ENCODE measurements around the gene ANKFY1. TPM values are rescaled to one million over a fixed set of nuclear protein-coding genes. Genes with fewer than 3 reads are reported as not detected.
"Not testable (repeated sequence)": the region's sequence is repeated elsewhere in the genome, so short reads cannot be mapped to it uniquely, and the experiment has no call there.

Gene ANKFY1
- total RNA-seq, 1 donor from 2014 or later: 26.6 TPM

GRCh38 chr17:4261452-4261851 lies 2.3 kb downstream of the ANKFY1 start:
- Histone ChIP-seq H3K27ac (ENCODE audit: low read depth, low read length) (no peak overlapping the region), H3K27me3 (ENCODE audit: control insufficient read depth in 3 of 3, insufficient read depth in 3 of 3, low read length in 3 of 3) (no peaks in the 10 kb centered on the region), H3K36me3 (ENCODE audit: control insufficient read depth in 3 of 3, insufficient read depth in 3 of 3, low read length in 3 of 3) (peaks cover 0 to 7% (median 6%) of the 10 kb centered on the region in 3 donors), H3K4me1 (ENCODE audit: control insufficient read depth in 3 of 3, insufficient read depth in 3 of 3, low read length in 3 of 3) (peaks cover 19 to 23% (median 19%) of the 10 kb centered on the region in 3 donors), H3K4me3 (ENCODE audit: low read length in 3 of 3) (no peak overlapping the region), H3K9ac (ENCODE audit: low read depth in 1 of 3, low read length in 3 of 3) (no peak overlapping the region), H3K9me3 (ENCODE audit: control insufficient read depth in 3 of 3, low read length in 3 of 3) (peaks cover 2 to 6% (median 3%) of the 10 kb centered on the region in 3 donors)

DNA sequence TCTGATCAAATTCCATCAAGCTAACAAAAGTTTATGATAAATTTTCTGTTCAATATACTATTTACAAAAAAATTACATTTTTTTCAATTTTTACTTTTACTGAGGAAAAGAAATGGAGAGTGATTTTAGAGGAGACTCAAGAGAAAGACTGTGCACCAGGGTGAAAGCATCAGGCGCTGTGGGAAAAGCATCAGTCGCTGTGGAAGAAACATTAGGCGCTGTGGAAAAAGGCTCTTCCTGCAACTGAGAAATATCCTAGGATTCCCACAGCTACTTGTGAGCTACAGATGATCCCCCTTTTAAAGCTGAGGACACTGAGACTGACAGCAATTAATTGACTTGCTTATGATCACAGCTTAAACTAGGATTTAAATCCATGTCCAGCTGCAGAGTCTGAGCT lies 4.9 kb downstream of the ANKFY1 start:
- Histone ChIP-seq H3K27me3 (ENCODE audit: control insufficient read depth in 3 of 3, insufficient read depth in 3 of 3, low read length in 3 of 3) (no peaks in the 10 kb centered on the region), H3K27ac (ENCODE audit: low read depth, low read length) (no peak overlapping the region), H3K4me3 (ENCODE audit: low read length in 3 of 3) (no peak overlapping the region), H3K9ac (ENCODE audit: low read depth in 1 of 3, low read length in 3 of 3) (no peak overlapping the region), H3K36me3 (ENCODE audit: control insufficient read depth in 3 of 3, insufficient read depth in 3 of 3, low read length in 3 of 3) (peaks cover 0 to 7% (median 6%) of the 10 kb centered on the region in 3 donors), H3K9me3 (ENCODE audit: control insufficient read depth in 3 of 3, low read length in 3 of 3) (peaks cover 2 to 6% (median 3%) of the 10 kb centered on the region in 3 donors), H3K4me1 (ENCODE audit: control insufficient read depth in 3 of 3, insufficient read depth in 3 of 3, low read length in 3 of 3) (peaks cover 11 to 14% (median 12%) of the 10 kb centered on the region in 3 donors)

- Histone ChIP-seq H3K27ac (ENCODE audit: low read depth, low read length) (no peak overlapping the region), H3K9me3 (ENCODE audit: control insufficient read depth in 3 of 3, low read length in 3 of 3) (peaks cover 2 to 6% (median 3%) of the 10 kb centered on the region in 3 donors), H3K27me3 (ENCODE audit: control insufficient read depth in 3 of 3, insufficient read depth in 3 of 3, low read length in 3 of 3) (no peaks in the 10 kb centered on the region), H3K36me3 (ENCODE audit: control insufficient read depth in 3 of 3, insufficient read depth in 3 of 3, low read length in 3 of 3) (peaks cover 0 to 7% (median 6%) of the 10 kb centered on the region in 3 donors), H3K9ac (ENCODE audit: low read depth in 1 of 3, low read length in 3 of 3) (no peak overlapping the region), H3K4me3 (ENCODE audit: low read length in 3 of 3) (no peak overlapping the region), H3K4me1 (ENCODE audit: control insufficient read depth in 3 of 3, insufficient read depth in 3 of 3, low read length in 3 of 3) (peaks cover 0 to under 1% (median 0%) of the 10 kb centered on the region in 3 donors)
Observed at GRCh38 chr17:4256952-4257351, 6.8 kb downstream of the ANKFY1 start.

GRCh38 chr17:4255271-4255670 lies 8.5 kb downstream of the ANKFY1 start:
- H3K4me3 ChIP-seq (ENCODE audit: low read length in 3 of 3); H3K9ac ChIP-seq (ENCODE audit: low read depth in 1 of 3, low read length in 3 of 3); H3K9me3 ChIP-seq (ENCODE audit: control insufficient read depth in 3 of 3, low read length in 3 of 3); H3K36me3 ChIP-seq (ENCODE audit: control insufficient read depth in 3 of 3, insufficient read depth in 3 of 3, low read length in 3 of 3); H3K27me3 ChIP-seq (ENCODE audit: control insufficient read depth in 3 of 3, insufficient read depth in 3 of 3, low read length in 3 of 3); H3K27ac ChIP-seq (ENCODE audit: low read depth, low read length); H3K4me1 ChIP-seq (ENCODE audit: control insufficient read depth in 3 of 3, insufficient read depth in 3 of 3, low read length in 3 of 3): not testable (repeated sequence)

DNA sequence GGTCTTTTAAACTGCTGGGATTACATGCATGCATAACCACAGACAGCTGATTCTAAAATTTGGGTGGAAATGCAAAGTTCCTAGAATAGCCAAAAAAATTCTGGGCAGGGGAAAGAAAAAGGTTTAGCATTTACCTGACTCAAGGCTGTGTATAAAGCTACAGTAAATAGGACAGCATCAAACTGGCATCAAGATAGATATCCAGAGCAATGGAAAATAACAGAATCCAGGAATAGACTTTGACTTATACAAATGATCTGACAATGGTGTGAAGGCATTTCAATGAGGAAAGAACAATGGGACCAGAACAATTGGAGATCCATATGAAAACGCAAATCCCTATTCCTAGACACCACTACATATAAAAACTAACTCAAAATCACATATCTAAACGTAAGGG lies 12.9 kb downstream of the ANKFY1 start:
- Histone ChIP-seq H3K27ac (ENCODE audit: low read depth, low read length) (no peak overlapping the region), H3K4me3 (ENCODE audit: low read length in 3 of 3) (no peak overlapping the region), H3K9ac (ENCODE audit: low read depth in 1 of 3, low read length in 3 of 3) (no peak overlapping the region), H3K4me1 (ENCODE audit: control insufficient read depth in 3 of 3, insufficient read depth in 3 of 3, low read length in 3 of 3) (peaks cover 23 to 35% (median 31%) of the 10 kb centered on the region in 3 donors), H3K9me3 (ENCODE audit: control insufficient read depth in 3 of 3, low read length in 3 of 3) (no peaks in the 10 kb centered on the region), H3K36me3 (ENCODE audit: control insufficient read depth in 3 of 3, insufficient read depth in 3 of 3, low read length in 3 of 3) (peaks cover 0 to 5% (median 4%) of the 10 kb centered on the region in 3 donors), H3K27me3 (ENCODE audit: control insufficient read depth in 3 of 3, insufficient read depth in 3 of 3, low read length in 3 of 3) (no peaks in the 10 kb centered on the region)

GRCh38 chr17:4249452-4250029 lies 14.2 kb downstream of the ANKFY1 start:
- H3K9ac ChIP-seq (ENCODE audit: low read depth in 1 of 3, low read length in 3 of 3): no peak overlapping the region
- peaks cover 23 to 35% (median 31%) of the 10 kb centered on the region in 3 donors for H3K4me1 ChIP-seq (ENCODE audit: control insufficient read depth in 3 of 3, insufficient read depth in 3 of 3, low read length in 3 of 3)
- peaks cover 0 to 5% (median 4%) of the 10 kb centered on the region in 3 donors for H3K36me3 ChIP-seq (ENCODE audit: control insufficient read depth in 3 of 3, insufficient read depth in 3 of 3, low read length in 3 of 3)
- H3K27ac ChIP-seq (ENCODE audit: low read depth, low read length): no peak overlapping the region
- H3K27me3 ChIP-seq (ENCODE audit: control insufficient read depth in 3 of 3, insufficient read depth in 3 of 3, low read length in 3 of 3): no peaks in the 10 kb centered on the region
- H3K9me3 ChIP-seq (ENCODE audit: control insufficient read depth in 3 of 3, low read length in 3 of 3): no peaks in the 10 kb centered on the region
- no peak overlapping the region for H3K4me3 ChIP-seq (ENCODE audit: low read length in 3 of 3)

DNA sequence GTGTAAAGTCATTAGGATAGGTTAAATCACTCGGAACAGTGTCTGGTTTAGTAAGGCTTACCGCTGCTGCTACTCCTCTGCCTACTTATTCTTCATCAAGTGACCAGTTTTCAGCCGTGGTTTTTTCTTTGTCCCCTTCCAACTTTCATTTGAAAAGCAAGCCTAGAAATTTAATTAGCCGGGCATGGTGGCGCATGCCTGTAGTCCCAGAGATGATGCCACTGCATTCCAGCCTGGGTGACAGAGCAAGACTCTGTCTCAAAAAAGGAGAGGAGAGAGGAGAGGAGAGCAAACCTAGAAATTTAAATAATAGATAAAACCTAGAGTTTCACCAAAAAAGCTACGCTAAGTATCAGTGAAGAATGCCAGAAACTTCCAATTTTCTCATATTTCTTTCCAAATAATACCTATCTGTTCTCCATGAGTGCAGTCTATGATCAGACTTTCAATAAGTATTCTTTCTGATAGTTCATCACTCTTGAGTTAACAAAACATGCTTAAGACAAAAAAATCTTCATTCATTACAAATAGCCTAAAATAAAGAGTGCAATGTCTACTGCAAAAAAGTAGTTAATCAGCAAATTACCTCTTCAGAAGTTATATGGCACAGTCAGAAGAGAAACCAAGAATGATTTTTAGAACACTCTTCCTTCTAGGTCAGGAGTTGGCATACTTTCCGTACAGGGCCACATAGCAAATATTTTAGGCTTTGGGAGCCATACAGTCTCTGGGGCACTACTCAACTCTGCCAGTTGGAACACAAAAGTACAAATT lies 15.1 kb downstream of the ANKFY1 start:
- Histone ChIP-seq H3K9ac (ENCODE audit: low read depth in 1 of 3, low read length in 3 of 3) (peak overlapping the region in 2 of 3 donors; percentile 7 to 16), H3K27ac (ENCODE audit: low read depth, low read length) (no peak overlapping the region), H3K4me3 (ENCODE audit: low read length in 3 of 3) (no peak overlapping the region), H3K9me3 (ENCODE audit: control insufficient read depth in 3 of 3, low read length in 3 of 3) (no peaks in the 10 kb centered on the region), H3K4me1 (ENCODE audit: control insufficient read depth in 3 of 3, insufficient read depth in 3 of 3, low read length in 3 of 3) (peaks cover 23 to 35% (median 31%) of the 10 kb centered on the region in 3 donors), H3K36me3 (ENCODE audit: control insufficient read depth in 3 of 3, insufficient read depth in 3 of 3, low read length in 3 of 3) (peaks cover 0 to 5% (median 4%) of the 10 kb centered on the region in 3 donors), H3K27me3 (ENCODE audit: control insufficient read depth in 3 of 3, insufficient read depth in 3 of 3, low read length in 3 of 3) (no peaks in the 10 kb centered on the region)

DNA sequence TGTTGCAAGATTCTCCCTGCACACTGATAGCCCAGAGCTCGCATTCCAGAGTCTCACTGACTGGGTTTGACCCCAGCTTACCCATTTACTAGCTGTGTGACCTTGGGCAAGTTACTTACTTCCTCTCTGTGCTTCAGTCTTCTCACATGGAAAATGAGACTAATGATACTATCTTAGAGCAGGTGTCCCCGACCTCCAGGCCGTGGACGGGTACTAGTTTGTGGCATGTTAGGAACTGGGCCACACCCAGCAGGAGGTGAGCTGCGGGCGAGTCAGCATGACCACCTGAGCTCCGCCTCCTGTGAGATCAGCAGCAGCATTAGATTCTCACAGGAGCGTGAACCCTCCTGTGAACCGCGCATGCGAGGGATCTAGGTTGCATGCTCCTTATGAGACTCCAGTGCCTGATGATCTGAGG lies 15.8 kb downstream of the ANKFY1 start:
- peaks cover 0 to 5% (median 4%) of the 10 kb centered on the region in 3 donors for H3K36me3 ChIP-seq (ENCODE audit: control insufficient read depth in 3 of 3, insufficient read depth in 3 of 3, low read length in 3 of 3)
- H3K4me3 ChIP-seq (ENCODE audit: low read length in 3 of 3): no peak overlapping the region
- H3K4me1 ChIP-seq (ENCODE audit: control insufficient read depth in 3 of 3, insufficient read depth in 3 of 3, low read length in 3 of 3): peaks cover 23 to 35% (median 31%) of the 10 kb centered on the region in 3 donors
- no peak overlapping the region for H3K9ac ChIP-seq (ENCODE audit: low read depth in 1 of 3, low read length in 3 of 3)
- no peak overlapping the region for H3K27ac ChIP-seq (ENCODE audit: low read depth, low read length)
- H3K27me3 ChIP-seq (ENCODE audit: control insufficient read depth in 3 of 3, insufficient read depth in 3 of 3, low read length in 3 of 3): no peaks in the 10 kb centered on the region
- no peaks in the 10 kb centered on the region for H3K9me3 ChIP-seq (ENCODE audit: control insufficient read depth in 3 of 3, low read length in 3 of 3)

DNA sequence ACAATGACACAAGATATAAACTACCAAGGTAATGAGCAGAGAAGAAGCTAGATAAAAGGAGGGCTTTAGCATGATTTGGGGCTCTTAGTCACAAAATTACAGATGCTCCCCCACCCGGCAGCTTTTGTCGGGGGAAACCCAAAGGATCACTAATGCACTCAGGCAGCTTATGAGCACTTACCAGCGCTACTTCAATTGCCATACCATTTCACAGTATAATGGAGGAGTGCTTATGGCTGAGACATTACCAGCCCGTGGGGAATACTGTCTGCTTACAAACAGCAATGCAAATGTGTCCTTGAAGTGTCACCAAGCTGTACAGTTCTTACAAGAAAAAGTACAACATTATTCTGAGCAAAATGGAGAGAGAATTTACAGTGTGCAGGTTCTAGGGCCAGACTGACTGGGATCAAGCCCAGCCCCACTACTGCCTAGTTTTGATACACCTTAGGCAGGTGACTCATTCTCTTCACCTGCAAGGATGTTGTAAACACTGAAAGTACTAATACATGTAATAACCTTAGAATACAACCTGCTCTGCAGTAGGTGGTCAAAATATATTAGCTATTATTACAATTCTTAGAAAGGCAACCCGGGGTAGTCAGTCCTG lies 16.3 kb downstream of the ANKFY1 start:
- H3K4me1 ChIP-seq (ENCODE audit: control insufficient read depth in 3 of 3, insufficient read depth in 3 of 3, low read length in 3 of 3): peaks cover 23 to 35% (median 31%) of the 10 kb centered on the region in 3 donors
- no peak overlapping the region for H3K9ac ChIP-seq (ENCODE audit: low read depth in 1 of 3, low read length in 3 of 3)

GRCh38 chr17:4246674-4247073 lies 17.1 kb downstream of the ANKFY1 start:
- Histone ChIP-seq H3K4me1 (ENCODE audit: control insufficient read depth in 3 of 3, insufficient read depth in 3 of 3, low read length in 3 of 3) (peaks cover 23 to 35% (median 31%) of the 10 kb centered on the region in 3 donors), H3K9ac (ENCODE audit: low read depth in 1 of 3, low read length in 3 of 3) (no peak overlapping the region), H3K4me3 (ENCODE audit: low read length in 3 of 3) (no peak overlapping the region), H3K9me3 (ENCODE audit: control insufficient read depth in 3 of 3, low read length in 3 of 3) (no peaks in the 10 kb centered on the region), H3K27ac (ENCODE audit: low read depth, low read length) (no peak overlapping the region), H3K27me3 (ENCODE audit: control insufficient read depth in 3 of 3, insufficient read depth in 3 of 3, low read length in 3 of 3) (no peaks in the 10 kb centered on the region), H3K36me3 (ENCODE audit: control insufficient read depth in 3 of 3, insufficient read depth in 3 of 3, low read length in 3 of 3) (peaks cover 0 to 11% (median 10%) of the 10 kb centered on the region in 3 donors)

More for the DNA sequence above, 16.3 kb downstream of the ANKFY1 start:
- H3K4me3 ChIP-seq (ENCODE audit: low read length in 3 of 3): peak overlapping the region in 1 of 3 donors; percentile 24
- H3K27ac ChIP-seq (ENCODE audit: low read depth, low read length): no peak overlapping the region
- H3K27me3 ChIP-seq (ENCODE audit: control insufficient read depth in 3 of 3, insufficient read depth in 3 of 3, low read length in 3 of 3): no peaks in the 10 kb centered on the region
- peaks cover 0 to 5% (median 4%) of the 10 kb centered on the region in 3 donors for H3K36me3 ChIP-seq (ENCODE audit: control insufficient read depth in 3 of 3, insufficient read depth in 3 of 3, low read length in 3 of 3)
- H3K9me3 ChIP-seq (ENCODE audit: control insufficient read depth in 3 of 3, low read length in 3 of 3): no peaks in the 10 kb centered on the region
